Activated B cell treated with CpG ODN at 0.5 μM for 24 hours (primary cell): ENCODE data around the gene NCDN. TPM values are rescaled to one million over a fixed set of nuclear protein-coding genes. Genes with fewer than 3 reads are reported as not detected.

Source experiments
- ATAC-seq: fragments of 200-7000 bp; cut with Tn5 transposase; one replicate; pipeline ENCODE4 v1.10.0; 2021; ENCODE audit warnings: low read depth, mild to moderate bottlenecking, moderate library complexity
- CTCF ChIA-PET: fragments of 350-600 bp; sonication (Branson Sonifier 250); formaldehyde crosslinking; loops from one replicate; lab custom pipeline; 2021; ENCODE audit warnings: antibody characterized with exemption; lab: Charles Lee
- POLR2A ChIA-PET: fragments of 350-600 bp; sonication (Branson Sonifier 250); formaldehyde crosslinking; loops from one replicate; lab custom pipeline; 2021; ENCODE audit warnings: antibody characterized with exemption; lab: Charles Lee
- DNase-seq: peaks from one replicate; pipeline ENCODE4 v3.0.0; 2022
- H3K27ac Mint-ChIP-seq: one replicate; pipeline ENCODE4 v1.8.0; 2020; ENCODE audit warnings: mixed read lengths
- H3K27me3 Mint-ChIP-seq: one replicate; pipeline ENCODE4 v1.8.0; 2021; ENCODE audit warnings: mixed read lengths
- H3K36me3 Mint-ChIP-seq: one replicate; pipeline ENCODE4 v1.8.0; 2021; ENCODE audit warnings: low read depth, mixed read lengths
- H3K4me1 Mint-ChIP-seq: one replicate; pipeline ENCODE4 v1.8.0; 2021; ENCODE audit warnings: mixed read lengths
- H3K4me3 Mint-ChIP-seq: one replicate; pipeline ENCODE4 v1.8.0; 2020; ENCODE audit warnings: mild to moderate bottlenecking, mixed read lengths
- H3K9me3 Mint-ChIP-seq: one replicate; pipeline ENCODE4 v1.8.0; 2020; ENCODE audit warnings: mixed read lengths
- intact Hi-C: fragments of 100-400 bp; cut with micrococcal nuclease; formaldehyde crosslinking; loops from one replicate; pipeline ENCODE4 v1.15.1; 2024
- total RNA-seq: library from RNA; stranded (reverse); gene quantifications from 2 replicates; pipeline ENCODE4 v1.2.3, GENCODE V29; 2022
- TF ChIP-seq, protein P1 (sequence below): fragments of 200-600 bp; IDR thresholded peaks from one replicate; pipeline ENCODE4 v1.8.0; 2022; ENCODE audit warnings: antibody characterized with exemption, mild to moderate bottlenecking

Gene NCDN
- total RNA-seq, 1 donor from 2014 or later, result 18.4 TPM

DNA sequence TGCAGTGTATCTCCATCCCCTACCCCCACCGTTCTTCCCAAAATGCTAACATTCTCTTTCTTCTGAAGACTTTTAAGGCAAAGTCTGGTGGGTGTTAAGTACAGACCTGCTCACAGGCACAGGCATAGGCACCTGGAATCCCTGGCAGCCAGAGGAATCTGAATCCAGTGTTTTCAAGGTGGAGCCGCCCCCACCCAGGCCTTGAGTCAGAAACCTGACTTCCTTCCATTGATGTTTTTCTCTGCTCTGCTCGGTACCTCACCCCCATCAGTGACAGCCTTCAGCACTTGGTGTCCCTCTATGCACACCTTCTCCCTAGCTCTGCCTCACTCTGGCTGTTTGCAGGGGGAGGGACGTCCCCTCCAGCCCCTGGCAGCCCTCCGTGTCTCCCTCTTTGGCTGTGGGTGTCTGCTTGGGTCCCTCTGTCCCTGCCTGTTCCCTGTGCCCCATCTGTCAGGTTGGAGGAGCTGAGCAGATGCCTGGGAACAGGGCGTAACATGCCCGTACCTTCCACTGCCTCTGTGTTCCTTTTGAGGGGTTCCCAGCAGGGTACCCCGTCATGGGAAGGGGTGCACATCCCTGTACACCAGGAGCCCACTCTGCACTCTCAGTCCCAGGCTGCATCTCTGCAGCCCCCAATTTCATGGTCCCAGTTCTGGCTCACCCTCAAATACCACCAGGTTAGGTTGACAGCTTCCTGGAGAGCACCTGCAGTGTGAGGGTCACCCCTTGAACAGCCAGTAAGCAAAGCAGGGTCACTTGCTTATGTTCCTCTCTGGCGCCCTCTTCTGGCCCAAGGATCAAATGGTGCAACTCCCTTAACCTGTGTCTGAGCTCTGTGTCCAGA lies 6.7 kb downstream of the NCDN start:
- H3K27me3 Mint-ChIP-seq, result no peaks in the 10 kb centered on the region
- peak; percentile 82 for ATAC-seq
- intact Hi-C loops, result loop anchor here (1.0 to 10.0 kb wide), 2 partner anchors 113 to 709 kb away; partner anchors contain the start of gene SMIM12
- H3K27ac Mint-ChIP-seq, result no peak overlapping the region
- H3K36me3 Mint-ChIP-seq, result peaks cover 20% of the 10 kb centered on the region
- CTCF ChIA-PET, result interaction anchor here (0.6 to 5.9 kb wide), 14 partner anchors 8 to 219 kb away, joined by 3 to 101 read pairs (median 5); partner anchors contain the start of gene CLSPN
- POLR2A ChIA-PET, result interaction anchor here (1.0 kb wide), 1 partner anchor 113 kb away, joined by 3 read pairs; no protein-coding TSS in a partner anchor
- DNase-seq, result peak; percentile 60
- H3K9me3 Mint-ChIP-seq, result no peaks in the 10 kb centered on the region
- H3K4me1 Mint-ChIP-seq, result peaks cover 4% of the 10 kb centered on the region
- TF ChIP-seq, protein P1, sequence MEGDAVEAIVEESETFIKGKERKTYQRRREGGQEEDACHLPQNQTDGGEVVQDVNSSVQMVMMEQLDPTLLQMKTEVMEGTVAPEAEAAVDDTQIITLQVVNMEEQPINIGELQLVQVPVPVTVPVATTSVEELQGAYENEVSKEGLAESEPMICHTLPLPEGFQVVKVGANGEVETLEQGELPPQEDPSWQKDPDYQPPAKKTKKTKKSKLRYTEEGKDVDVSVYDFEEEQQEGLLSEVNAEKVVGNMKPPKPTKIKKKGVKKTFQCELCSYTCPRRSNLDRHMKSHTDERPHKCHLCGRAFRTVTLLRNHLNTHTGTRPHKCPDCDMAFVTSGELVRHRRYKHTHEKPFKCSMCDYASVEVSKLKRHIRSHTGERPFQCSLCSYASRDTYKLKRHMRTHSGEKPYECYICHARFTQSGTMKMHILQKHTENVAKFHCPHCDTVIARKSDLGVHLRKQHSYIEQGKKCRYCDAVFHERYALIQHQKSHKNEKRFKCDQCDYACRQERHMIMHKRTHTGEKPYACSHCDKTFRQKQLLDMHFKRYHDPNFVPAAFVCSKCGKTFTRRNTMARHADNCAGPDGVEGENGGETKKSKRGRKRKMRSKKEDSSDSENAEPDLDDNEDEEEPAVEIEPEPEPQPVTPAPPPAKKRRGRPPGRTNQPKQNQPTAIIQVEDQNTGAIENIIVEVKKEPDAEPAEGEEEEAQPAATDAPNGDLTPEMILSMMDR, result peak; percentile 55
- no peak overlapping the region for H3K4me3 Mint-ChIP-seq

DNA sequence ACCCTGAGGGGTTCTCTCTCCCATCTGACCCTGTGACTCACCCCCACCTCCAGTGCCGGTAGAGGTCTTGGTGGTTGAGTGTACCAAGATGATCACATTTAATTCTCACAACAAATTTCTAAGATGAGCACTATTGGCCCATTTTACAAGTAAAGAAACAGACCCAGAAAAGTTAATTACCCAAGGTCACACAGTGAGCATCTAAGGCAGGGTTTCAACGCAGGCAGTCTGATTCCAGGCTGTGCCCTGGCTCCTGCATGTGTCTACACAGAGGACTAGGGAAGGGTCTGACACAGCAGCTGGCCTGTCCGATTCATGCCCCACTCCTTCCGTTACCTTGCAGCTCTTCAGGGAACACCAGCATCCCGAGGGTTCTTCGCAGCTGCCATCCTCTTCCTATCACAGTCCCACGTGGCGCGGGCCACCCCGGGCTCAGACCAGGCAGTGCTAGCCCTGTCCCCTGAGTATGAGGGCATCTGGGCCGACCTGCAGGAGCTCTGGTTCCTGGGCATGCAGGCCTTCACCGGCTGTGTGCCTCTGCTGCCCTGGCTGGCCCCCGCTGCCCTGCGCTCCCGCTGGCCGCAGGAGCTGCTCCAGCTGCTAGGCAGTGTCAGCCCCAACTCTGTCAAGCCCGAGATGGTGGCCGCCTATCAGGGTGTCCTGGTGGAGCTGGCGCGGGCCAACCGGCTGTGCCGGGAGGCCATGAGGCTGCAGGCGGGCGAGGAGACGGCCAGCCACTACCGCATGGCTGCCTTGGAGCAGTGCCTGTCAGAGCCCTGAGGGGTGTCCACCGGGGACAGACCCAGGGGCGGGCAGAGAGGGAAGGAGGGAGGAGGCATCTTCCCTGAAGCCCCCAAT lies 7.5 kb downstream of the NCDN start:
- ChIA-PET POLR2A (interaction anchor here (1.0 kb wide), 1 partner anchor 114 kb away, joined by 3 read pairs; no protein-coding TSS in a partner anchor), CTCF (interaction anchor here (0.6 to 5.9 kb wide), 14 partner anchors 9 to 218 kb away, joined by 3 to 101 read pairs (median 5); partner anchors contain the start of gene CLSPN)
- peaks cover 20% of the 10 kb centered on the region for H3K36me3 Mint-ChIP-seq
- H3K4me1 Mint-ChIP-seq, result no peaks in the 10 kb centered on the region
- no peaks in the 10 kb centered on the region for H3K27me3 Mint-ChIP-seq
- H3K4me3 Mint-ChIP-seq, result no peak overlapping the region
- H3K27ac Mint-ChIP-seq, result no peak overlapping the region
- H3K9me3 Mint-ChIP-seq, result no peaks in the 10 kb centered on the region
- TF ChIP-seq, protein P1, result no peak
- ATAC-seq (no peak), DNase-seq (no peak)
- intact Hi-C loops, result loop anchor here (1.0 to 10.0 kb wide), 2 partner anchors 114 to 710 kb away; partner anchors contain the start of gene SMIM12

DNA sequence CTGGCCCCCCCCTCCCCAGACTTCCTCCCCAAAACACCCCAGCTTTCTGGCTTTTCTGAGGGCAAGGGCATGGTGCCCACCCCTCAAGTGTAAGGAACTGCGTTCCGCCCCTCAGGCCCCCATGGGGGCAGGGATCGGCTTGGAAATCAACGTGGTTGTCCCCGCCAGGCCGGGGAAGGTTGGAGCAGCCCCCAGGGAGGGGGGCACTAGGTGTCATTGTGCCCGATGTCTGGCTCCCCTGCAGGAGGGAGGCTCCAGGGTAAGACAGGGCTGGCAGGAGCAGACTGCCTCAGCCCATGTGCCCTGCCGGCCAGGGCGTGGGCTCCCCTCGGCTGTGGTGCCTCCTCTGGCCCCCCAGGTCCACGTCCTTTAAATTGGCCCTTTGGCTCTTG lies 8.1 kb downstream of the NCDN start:
- POLR2A ChIA-PET, result interaction anchor here (0.9 kb wide), 1 partner anchor 115 kb away, joined by 3 read pairs; no protein-coding TSS in a partner anchor
- H3K36me3 Mint-ChIP-seq, result peaks cover 20% of the 10 kb centered on the region
- CTCF ChIA-PET, result interaction anchor here (1.2 to 5.9 kb wide), 3 partner anchors 111 to 161 kb away, joined by 5 to 101 read pairs (median 15); no protein-coding TSS in a partner anchor
- ATAC-seq, result no peak
- no peaks in the 10 kb centered on the region for H3K4me1 Mint-ChIP-seq
- peaks cover 3% of the 10 kb centered on the region for H3K27me3 Mint-ChIP-seq
- DNase-seq, result no peak
- H3K27ac Mint-ChIP-seq, result no peak overlapping the region
- H3K9me3 Mint-ChIP-seq, result no peaks in the 10 kb centered on the region
- intact Hi-C loops, result loop anchor here (10.0 kb wide), 1 partner anchor 711 kb away; the partner anchor contains the start of gene SMIM12
- TF ChIP-seq, protein P1, result no peak
- no peak overlapping the region for H3K4me3 Mint-ChIP-seq

DNA sequence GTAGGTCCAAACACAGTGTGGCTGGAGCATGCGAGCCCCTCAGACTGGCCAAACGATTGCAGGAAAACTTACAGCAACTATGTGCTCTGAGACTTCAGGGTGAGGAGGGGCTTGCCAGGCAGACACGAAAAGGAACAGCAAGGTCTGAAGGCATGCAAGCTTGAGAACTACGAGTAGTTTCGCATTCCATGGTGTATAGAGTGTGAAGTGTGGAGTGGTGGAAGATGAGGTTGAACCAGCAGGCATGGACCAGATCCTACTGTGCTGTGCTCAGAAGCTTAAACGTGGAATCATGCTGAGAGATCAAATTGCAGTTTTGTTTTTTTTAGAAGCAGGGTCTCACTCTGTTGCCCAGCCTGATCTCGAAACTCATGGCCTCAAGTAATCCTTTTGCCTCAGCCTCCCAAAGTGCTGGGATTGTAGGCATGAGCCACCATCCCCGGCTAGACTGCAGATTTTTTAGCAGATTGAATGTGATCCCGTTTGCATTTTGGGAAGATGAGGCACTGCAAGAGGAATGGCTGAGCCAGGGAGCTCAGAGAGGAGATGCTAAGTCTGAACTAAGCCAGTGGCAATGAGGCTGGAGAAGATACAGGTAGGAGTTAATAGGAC lies 10.5 kb downstream of the NCDN start:
- intact Hi-C loops, result loop anchor here (10.0 kb wide), 1 partner anchor 713 kb away; the partner anchor contains the start of gene SMIM12
- ChIA-PET CTCF (interaction anchor here (1.0 to 5.9 kb wide), 13 partner anchors 10 to 207 kb away, joined by 3 to 101 read pairs (median 6); partner anchors contain the start of gene C1orf216), POLR2A (no interaction called here)
- Mint-ChIP-seq H3K27me3 (peaks cover 15% of the 10 kb centered on the region), H3K9me3 (no peaks in the 10 kb centered on the region), H3K4me1 (no peaks in the 10 kb centered on the region), H3K36me3 (peaks cover 15% of the 10 kb centered on the region), H3K4me3 (no peak overlapping the region), H3K27ac (no peak overlapping the region)
- TF ChIP-seq, protein P1, result no peak
- no peak for ATAC-seq
- DNase-seq, result no peak
